ENCODE results near the gene FSIP2. TPM values are rescaled to one million over a fixed set of nuclear protein-coding genes. Genes with fewer than 3 reads are reported as not detected.

The FSIP2 gene
- total and polyA plus RNA-seq, 5 donors, result 0.12 to 0.59 (median 0.29) TPM

DNA sequence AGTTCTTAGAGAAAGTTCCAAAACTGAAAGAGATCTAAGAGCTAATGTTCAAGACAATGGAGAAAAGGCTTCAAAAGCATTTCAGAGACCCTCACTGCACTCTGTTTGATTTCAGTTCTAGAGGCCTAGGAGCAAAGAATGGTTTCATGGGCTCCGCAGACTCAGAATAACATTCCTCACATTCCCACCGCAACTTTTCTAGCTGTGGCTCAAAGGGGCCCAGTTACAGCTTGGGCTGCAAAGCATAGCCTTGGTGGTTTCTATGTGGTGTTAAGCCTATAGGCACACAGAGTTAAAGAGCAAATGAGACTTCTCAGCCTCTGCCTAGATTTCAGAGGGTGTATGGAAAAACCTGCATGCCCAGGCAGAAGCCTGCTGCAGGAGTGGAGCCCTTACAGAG, 73.0 kb downstream of the FSIP2 start:
- DNase-seq, result no peak
- Histone ChIP-seq H3K9me3 (ENCODE audit: control insufficient read depth, low read length) (no peaks in the 10 kb centered on the region), H3K4me3 (ENCODE audit: low read length) (no peak overlapping the region), H3K27ac (ENCODE audit: low read length) (no peak overlapping the region), H3K4me1 (ENCODE audit: control insufficient read depth, insufficient read depth, low read length) (no peaks in the 10 kb centered on the region), H3K27me3 (ENCODE audit: control insufficient read depth, insufficient read depth) (no peaks in the 10 kb centered on the region)
- intact Hi-C loops (cut with DNase I), result no loop called here
- no peak for ATAC-seq
- 90% methylated on average over 2 of the region's 2 CpGs for WGBS

DNA sequence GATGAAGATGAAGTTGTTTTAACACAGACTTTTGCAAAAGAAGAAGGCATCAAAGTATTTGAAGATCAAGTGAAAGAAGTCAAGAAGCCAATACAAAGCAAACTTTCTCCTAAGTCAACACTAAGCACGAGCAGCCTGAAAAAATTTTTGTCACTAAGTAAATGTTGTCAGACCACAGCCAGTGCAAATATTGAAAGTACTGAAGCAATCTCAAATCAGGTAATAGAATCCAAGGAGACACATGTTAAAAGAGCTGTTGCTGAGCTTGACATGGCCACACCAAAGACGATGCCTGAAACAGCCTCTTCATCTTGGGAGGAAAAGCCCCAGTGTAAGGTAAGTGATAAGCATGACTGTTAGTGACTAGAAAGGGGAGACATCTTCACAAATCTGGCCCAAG, 75.1 kb downstream of the FSIP2 start:
- 86% methylated on average over 2 of the region's 2 CpGs for WGBS
- Histone ChIP-seq H3K9me3 (ENCODE audit: control insufficient read depth, low read length) (no peaks in the 10 kb centered on the region), H3K27ac (ENCODE audit: low read length) (no peak overlapping the region), H3K4me1 (ENCODE audit: control insufficient read depth, insufficient read depth, low read length) (no peaks in the 10 kb centered on the region), H3K4me3 (ENCODE audit: low read length) (no peak overlapping the region), H3K27me3 (ENCODE audit: control insufficient read depth, insufficient read depth) (no peaks in the 10 kb centered on the region)
- ATAC-seq (no peak), DNase-seq (no peak)
- intact Hi-C loops (cut with DNase I), result no loop called here

DNA sequence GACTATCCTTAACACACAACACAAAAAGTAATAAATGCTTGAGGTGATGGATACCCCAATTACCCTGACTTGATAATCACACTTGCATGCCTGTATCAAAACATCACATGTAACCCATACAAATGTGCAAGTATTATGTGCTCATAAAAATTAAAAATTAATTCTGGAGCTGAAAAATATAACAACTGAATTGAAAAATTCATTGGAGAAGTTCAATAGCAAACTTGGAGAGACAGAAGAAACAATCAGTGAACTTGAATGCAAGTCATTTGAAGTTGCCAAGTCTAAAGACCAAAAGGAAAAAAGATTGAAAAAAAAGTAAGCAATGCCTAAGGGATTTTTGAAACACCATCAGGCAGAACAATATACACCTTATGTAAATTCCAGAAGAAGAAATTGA, 79.4 kb downstream of the FSIP2 start:
- no peak overlapping the region for H3K4me3 ChIP-seq (ENCODE audit: low read length)
- no peak for DNase-seq
- no peaks in the 10 kb centered on the region for H3K27me3 ChIP-seq (ENCODE audit: control insufficient read depth, insufficient read depth)
- no peaks in the 10 kb centered on the region for H3K4me1 ChIP-seq (ENCODE audit: control insufficient read depth, insufficient read depth, low read length)
- no peak for ATAC-seq
- no peaks in the 10 kb centered on the region for H3K9me3 ChIP-seq (ENCODE audit: control insufficient read depth, low read length)
- H3K27ac ChIP-seq (ENCODE audit: low read length), result no peak overlapping the region
- intact Hi-C loops (cut with DNase I), result no loop called here

DNA sequence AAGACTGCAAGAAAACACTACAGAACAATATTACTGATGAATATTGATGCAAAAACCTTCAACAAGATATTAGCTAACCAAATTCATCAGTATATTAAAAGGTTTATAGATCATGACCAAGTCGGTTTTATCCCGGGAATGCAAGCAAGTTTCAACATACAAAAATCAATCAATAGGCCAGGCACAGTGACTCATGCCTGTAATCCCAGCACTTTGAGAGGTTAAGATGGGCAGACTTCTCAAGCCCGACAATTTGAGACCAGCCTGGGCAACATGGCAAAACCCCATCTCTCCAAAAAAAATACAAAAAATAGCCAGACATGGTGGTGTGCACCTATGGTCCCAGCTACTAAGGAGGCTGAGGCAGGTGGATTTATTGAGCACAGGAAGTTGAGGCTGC, 82.9 kb downstream of the FSIP2 start:
- Histone ChIP-seq H3K27me3 (ENCODE audit: control insufficient read depth, insufficient read depth) (no peaks in the 10 kb centered on the region), H3K27ac (ENCODE audit: low read length) (no peak overlapping the region), H3K4me3 (ENCODE audit: low read length) (no peak overlapping the region), H3K9me3 (ENCODE audit: control insufficient read depth, low read length) (no peaks in the 10 kb centered on the region), H3K4me1 (ENCODE audit: control insufficient read depth, insufficient read depth, low read length) (no peaks in the 10 kb centered on the region)
- DNase-seq, result no peak
- WGBS, result 95% methylated on average over 3 of the region's 3 CpGs
- intact Hi-C loops (cut with DNase I), result no loop called here
- ATAC-seq, result no peak

DNA sequence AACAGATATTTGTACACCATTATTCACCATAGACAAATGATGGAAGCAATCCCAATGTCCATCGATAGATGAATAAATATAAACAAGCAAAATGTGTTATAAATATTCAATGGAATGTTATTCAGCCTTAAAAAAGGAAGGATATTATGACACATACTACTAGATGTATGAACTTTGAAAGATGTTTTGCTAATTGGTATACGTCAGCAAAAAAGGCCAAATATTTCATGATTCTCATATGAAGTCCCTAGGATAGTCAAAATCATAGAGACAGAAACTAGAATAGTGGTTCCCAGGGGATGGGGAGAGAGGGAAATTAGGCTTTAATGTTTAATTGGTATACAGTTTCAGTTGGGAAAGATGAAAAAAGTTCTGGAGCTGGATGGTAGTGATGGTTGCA, 85.2 kb downstream of the FSIP2 start:
- intact Hi-C loops (cut with DNase I), result no loop called here
- Histone ChIP-seq H3K9me3 (ENCODE audit: control insufficient read depth, low read length) (no peaks in the 10 kb centered on the region), H3K4me3 (ENCODE audit: low read length) (no peak overlapping the region), H3K4me1 (ENCODE audit: control insufficient read depth, insufficient read depth, low read length) (no peaks in the 10 kb centered on the region), H3K27me3 (ENCODE audit: control insufficient read depth, insufficient read depth) (no peaks in the 10 kb centered on the region), H3K27ac (ENCODE audit: low read length) (no peak overlapping the region)
- DNase-seq (no peak), ATAC-seq (no peak)
- 91% methylated on average over 2 of the region's 2 CpGs for WGBS

DNA sequence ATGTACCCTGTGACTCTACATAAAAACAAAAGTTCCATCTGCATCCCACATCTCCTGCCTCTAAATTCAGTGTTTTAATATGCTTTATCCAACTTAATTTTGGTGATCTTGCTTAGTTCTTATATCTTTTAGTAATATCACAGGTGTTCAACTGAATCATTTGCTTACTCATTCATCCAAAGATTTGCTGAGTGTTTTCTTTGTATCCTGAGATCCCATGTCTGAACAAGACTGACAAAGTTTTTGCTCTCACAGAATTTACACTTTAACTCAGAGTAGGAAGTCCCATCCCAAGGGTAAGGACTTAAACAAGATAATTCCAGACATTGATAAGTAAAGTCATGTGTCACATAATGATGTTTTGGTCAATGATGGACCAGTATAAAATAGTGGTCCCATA, 87.0 kb downstream of the FSIP2 start:
- intact Hi-C loops (cut with DNase I), result no loop called here
- Histone ChIP-seq H3K27me3 (ENCODE audit: control insufficient read depth, insufficient read depth) (no peaks in the 10 kb centered on the region), H3K4me3 (ENCODE audit: low read length) (no peak overlapping the region), H3K9me3 (ENCODE audit: control insufficient read depth, low read length) (no peaks in the 10 kb centered on the region), H3K4me1 (ENCODE audit: control insufficient read depth, insufficient read depth, low read length) (no peaks in the 10 kb centered on the region), H3K27ac (ENCODE audit: low read length) (no peak overlapping the region)
- no peak for ATAC-seq
- no peak for DNase-seq

DNA sequence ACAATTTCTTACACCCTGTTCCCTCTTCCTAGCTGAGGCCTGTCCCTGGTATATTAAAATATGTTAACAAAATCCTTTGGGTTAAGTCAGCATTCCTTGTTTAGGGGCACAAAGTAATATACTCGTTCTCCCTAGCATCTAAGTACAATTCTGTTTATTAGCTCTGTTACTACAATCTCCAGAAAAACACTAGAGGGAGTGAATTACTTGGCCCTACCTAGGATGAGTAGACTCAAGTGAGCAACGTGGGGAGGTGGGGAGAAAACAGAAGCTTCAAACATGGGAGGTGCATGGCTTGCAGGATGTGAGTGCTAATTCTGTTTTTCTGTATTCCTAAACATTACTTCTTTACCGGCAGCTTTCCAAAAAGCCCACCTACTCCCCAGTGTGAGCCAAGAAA, 89.7 kb downstream of the FSIP2 start:
- WGBS, result 59% methylated on average over 3 of the region's 3 CpGs
- no peaks in the 10 kb centered on the region for H3K4me1 ChIP-seq (ENCODE audit: control insufficient read depth, insufficient read depth, low read length)

DNA sequence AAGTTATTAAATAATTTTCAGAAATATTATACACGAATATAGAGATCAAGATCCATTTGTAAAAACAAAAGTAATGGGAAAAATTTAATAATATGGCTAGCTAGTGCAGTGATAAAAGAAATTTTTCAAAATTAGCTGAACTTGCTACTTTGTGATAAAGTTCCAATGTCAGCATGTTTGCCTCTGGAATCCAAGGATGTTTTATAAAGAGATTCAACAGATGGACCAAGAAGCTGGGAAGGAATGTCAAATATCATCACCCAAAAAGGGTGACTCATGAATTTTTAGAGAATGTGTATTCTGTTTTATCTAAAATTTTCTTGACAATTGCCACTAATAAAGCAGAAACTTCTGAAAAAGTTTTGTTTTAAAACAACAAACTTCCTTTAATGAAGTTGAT, 95.3 kb downstream of the FSIP2 start:
- WGBS, result 62% methylated on average over 1 of the region's 1 CpG
- H3K4me1 ChIP-seq (ENCODE audit: control insufficient read depth, insufficient read depth, low read length), result no peaks in the 10 kb centered on the region
- intact Hi-C loops (cut with DNase I), result no loop called here
- H3K9me3 ChIP-seq (ENCODE audit: control insufficient read depth, low read length), result no peaks in the 10 kb centered on the region
- no peaks in the 10 kb centered on the region for H3K27me3 ChIP-seq (ENCODE audit: control insufficient read depth, insufficient read depth)
- no peak for ATAC-seq
- no peak overlapping the region for H3K27ac ChIP-seq (ENCODE audit: low read length)
- DNase-seq, result no peak
- no peak overlapping the region for H3K4me3 ChIP-seq (ENCODE audit: low read length)

More for the DNA sequence above, 89.7 kb downstream of the FSIP2 start:
- Histone ChIP-seq H3K27me3 (ENCODE audit: control insufficient read depth, insufficient read depth) (no peaks in the 10 kb centered on the region), H3K4me3 (ENCODE audit: low read length) (no peak overlapping the region), H3K27ac (ENCODE audit: low read length) (no peak overlapping the region), H3K9me3 (ENCODE audit: control insufficient read depth, low read length) (no peaks in the 10 kb centered on the region)
- intact Hi-C loops (cut with DNase I), result no loop called here
- no peak for DNase-seq
- ATAC-seq, result no peak

DNA sequence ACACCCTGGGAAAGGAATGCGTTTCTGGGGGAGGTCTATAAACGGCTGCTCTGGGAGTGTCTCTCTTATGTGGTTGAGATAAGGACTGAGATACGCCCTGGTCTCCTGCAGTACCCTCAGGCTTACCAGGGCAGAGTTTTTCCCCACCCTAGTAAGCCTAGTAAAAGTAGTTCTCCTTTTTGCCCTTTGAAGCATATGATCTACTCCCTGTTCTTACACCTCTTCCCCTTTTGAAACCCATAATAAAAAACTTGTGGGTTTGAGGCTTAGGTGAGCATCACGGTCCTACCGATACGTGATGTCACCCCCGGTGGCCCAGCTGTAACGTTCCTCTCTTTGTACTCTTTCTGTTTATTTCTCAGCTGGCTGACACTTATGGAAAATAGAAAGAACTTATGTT, 97.4 kb downstream of the FSIP2 start:
- Histone ChIP-seq H3K4me3 (ENCODE audit: low read length) (no peak overlapping the region), H3K27ac (ENCODE audit: low read length) (no peak overlapping the region), H3K9me3 (ENCODE audit: control insufficient read depth, low read length) (no peaks in the 10 kb centered on the region), H3K4me1 (ENCODE audit: control insufficient read depth, insufficient read depth, low read length) (no peaks in the 10 kb centered on the region), H3K27me3 (ENCODE audit: control insufficient read depth, insufficient read depth) (no peaks in the 10 kb centered on the region)
- 91% methylated on average over 8 of the region's 8 CpGs for WGBS
- ATAC-seq (no peak), DNase-seq (no peak)
- intact Hi-C loops (cut with DNase I), result no loop called here

DNA sequence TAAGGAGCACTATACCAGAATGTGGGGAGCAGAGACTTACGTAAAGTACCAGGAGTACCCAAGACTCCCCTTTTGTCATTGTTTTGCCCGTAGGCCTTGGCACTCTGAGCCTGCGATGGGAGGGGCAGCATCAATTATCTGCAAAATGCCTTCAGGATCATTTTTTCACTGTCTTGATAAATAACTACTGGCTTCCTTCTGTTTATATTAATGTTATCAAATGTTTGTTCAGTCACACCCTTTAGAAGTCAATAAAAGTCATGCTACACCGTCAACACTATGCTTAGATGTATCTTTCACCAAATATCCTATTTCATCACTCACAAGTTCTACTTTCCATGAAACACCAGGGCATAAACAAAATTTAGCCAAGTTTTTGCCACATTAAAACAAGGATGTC, 116.3 kb downstream of the FSIP2 start:
- WGBS, result 89% methylated on average over 4 of the region's 4 CpGs
- no peak overlapping the region for H3K27ac ChIP-seq (ENCODE audit: low read length)
- H3K4me3 ChIP-seq (ENCODE audit: low read length), result no peak overlapping the region
- intact Hi-C loops (cut with DNase I), result no loop called here
- H3K4me1 ChIP-seq (ENCODE audit: control insufficient read depth, insufficient read depth, low read length), result no peaks in the 10 kb centered on the region
- no peaks in the 10 kb centered on the region for H3K27me3 ChIP-seq (ENCODE audit: control insufficient read depth, insufficient read depth)
- DNase-seq (no peak), ATAC-seq (no peak)
- no peaks in the 10 kb centered on the region for H3K9me3 ChIP-seq (ENCODE audit: control insufficient read depth, low read length)

DNA sequence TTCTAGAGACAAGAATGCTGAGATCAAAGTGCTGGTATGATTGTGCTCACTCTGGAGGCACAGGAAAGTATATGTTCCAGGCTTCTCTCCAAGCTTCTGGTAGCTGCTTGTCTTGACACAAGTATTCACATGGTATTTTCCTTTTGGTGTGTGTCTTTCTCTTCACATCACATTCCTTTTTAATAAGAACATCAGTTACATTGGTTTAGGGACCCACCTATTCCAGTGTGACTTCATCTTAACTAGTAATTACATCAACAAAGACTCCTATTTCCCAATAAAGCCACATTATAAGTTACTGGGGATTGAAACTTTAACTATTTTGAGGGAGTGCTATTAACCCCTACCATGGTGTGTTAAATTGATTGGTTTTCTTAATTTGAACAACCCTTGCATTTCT, 119.1 kb downstream of the FSIP2 start:
- Histone ChIP-seq H3K4me3 (ENCODE audit: low read length) (no peak overlapping the region), H3K9me3 (ENCODE audit: control insufficient read depth, low read length) (no peaks in the 10 kb centered on the region), H3K27me3 (ENCODE audit: control insufficient read depth, insufficient read depth) (no peaks in the 10 kb centered on the region), H3K27ac (ENCODE audit: low read length) (no peak overlapping the region), H3K4me1 (ENCODE audit: control insufficient read depth, insufficient read depth, low read length) (no peaks in the 10 kb centered on the region)
- no peak for DNase-seq
- intact Hi-C loops (cut with DNase I), result no loop called here
- no peak for ATAC-seq

DNA sequence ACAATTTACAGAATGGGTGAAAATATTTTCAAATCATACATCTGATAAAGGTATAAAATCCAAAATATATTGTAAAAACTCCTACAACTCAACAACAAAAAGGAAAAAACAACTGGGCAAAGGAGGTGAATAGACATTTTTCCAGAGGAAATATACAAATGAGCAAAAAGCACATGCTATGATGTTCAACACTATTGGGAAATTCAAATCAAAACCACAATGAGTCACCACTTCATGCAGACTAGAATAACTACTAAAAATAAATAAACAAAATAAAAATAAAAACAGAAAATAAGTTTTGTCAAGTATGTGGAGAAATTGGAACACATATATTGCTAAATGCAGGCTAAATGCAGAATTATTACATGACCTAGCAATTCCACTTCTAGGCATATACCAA, 120.9 kb downstream of the FSIP2 start:
- Histone ChIP-seq H3K27me3 (ENCODE audit: control insufficient read depth, insufficient read depth) (no peaks in the 10 kb centered on the region), H3K27ac (ENCODE audit: low read length) (no peak overlapping the region), H3K9me3 (ENCODE audit: control insufficient read depth, low read length) (no peaks in the 10 kb centered on the region), H3K4me3 (ENCODE audit: low read length) (no peak overlapping the region), H3K4me1 (ENCODE audit: control insufficient read depth, insufficient read depth, low read length) (no peaks in the 10 kb centered on the region)
- no peak for ATAC-seq
- intact Hi-C loops (cut with DNase I), result no loop called here
- no peak for DNase-seq

Data from right cardiac atrium (tissue), 5 donors.